GM03348 (cell line): ENCODE measurements around the gene FHAD1.

Experiments
- DNase-seq: peaks from one replicate; pipeline ENCODE4 v3.0.0; 2012; ENCODE audit warnings: low spot score

Gene FHAD1

DNA sequence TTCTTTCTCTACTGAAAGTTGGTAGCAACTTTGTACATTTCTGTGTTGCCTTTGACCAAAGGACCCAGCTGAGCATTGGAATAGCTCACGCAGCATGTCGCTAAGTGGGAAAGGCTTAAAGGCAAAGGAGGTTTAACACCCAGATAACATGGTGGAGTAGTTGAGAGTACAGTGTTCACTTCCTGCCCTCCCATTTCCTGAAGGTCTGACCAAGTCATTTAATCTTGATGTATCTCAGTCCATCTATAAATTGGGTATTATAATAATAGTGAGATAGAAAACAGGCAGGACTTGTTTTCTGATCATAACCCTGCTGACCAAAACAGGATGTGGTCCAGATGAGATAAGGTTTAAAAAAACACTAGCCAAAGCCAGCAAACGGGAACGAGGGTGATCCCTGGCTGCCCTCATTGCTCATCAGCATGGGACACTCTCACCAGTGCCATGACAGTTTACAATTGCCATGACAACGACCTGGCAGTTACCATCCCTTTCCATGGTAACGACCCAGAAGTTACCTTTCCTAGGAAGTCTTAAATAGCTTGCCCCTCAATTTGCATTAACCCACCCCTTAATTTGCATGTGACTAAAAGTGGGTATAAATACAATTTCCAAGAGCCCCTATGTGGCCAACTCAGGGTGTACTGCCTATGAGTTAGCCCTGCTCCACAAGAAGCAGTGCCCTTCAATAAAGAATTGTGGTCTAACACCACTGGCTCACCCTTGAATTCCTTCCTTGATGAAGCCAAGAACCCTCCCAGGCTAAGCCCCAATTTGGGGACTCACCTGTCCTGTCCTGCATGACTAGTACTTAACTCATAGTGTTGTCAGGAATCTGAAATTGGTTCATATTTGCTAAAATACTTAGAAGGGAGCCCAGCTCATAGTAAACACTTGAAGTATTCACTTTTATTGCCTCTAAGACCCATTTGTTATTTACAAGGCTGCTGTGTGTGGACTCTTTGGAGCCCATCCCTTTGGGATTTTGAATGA lies 28.4 kb upstream of the FHAD1 start:
- no peak for DNase-seq

DNA sequence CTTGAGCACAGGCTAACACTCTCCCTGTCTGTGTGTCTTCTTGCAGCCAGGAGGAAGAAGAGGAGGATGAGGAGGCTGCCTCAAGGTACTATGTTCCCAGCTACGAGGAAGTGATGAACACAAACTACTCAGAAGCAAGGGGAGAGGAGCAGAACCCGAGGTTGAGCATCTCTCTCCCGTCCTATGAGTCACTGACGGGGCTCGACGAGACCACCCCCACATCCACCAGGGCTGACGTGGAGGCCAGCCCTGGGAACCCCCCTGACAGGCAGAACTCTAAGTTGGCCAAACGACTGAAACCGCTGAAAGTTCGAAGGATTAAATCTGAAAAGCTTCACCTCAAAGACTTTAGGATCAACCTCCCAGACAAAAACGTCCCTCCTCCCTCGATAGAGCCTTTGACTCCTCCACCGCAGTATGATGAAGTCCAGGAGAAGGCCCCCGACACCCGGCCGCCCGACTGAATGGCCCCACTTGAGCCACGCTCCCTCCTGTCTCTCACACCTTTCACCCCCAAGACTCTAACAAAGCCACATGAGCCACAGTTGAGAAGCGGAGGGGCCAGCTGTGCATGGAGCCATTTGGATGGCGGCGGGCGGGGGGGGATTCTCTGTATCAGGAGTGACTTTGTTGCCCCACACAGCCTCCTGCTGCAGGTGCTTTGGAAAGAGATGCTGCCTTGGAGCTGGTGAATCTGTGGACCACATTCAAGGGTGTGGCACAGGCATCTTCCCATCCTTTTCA lies 27.6 kb upstream of the FHAD1 start:
- DNase-seq, result no peak

DNA sequence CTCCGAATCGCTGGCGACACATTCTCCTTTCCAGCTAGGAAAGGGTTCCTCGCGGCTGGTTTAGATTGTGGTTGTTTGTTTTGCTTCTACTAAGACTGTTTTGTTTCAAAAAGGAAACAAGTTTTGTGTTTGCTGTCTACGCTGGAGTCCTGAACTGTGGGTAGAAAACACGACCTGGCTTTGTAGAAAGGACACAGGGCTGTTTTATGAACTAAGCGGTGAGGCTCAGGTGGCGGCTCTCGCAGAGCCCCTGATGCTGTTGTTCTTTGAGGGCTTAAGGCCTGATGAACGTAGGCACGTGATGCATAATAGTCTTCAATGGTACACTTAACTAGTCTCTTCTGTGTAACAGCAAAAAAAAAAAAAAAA lies 27.0 kb upstream of the FHAD1 start:
- no peak for DNase-seq

DNA sequence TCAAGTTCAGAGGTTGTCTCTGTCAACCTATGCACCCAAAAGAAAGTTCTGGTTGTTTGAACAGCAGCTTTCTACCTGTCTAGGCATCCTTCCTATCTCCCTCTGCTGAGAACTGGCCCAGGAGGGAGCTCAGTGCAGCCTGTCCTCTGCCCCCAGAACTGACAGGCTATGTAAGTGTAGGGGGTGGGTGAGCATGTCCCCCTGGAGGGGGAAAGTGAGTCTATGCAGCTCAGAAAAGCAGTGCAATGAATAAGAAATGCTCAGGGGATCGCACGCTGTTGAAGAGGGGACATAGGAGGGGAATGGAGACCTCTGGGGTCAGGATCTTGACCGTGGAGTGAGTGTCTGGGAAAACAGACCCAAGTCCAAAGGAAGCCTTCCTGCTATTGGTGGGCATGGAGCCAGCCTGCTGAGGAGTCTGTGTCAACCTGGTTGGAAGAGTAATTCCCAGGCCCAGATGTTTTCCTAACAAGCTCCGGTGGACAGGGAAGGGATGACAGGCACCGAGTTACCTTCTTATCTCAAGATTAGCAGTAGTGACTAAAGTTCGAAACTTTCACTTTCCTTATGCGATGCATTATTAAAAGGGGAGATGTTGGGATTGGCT lies 26.1 kb upstream of the FHAD1 start:
- no peak for DNase-seq

DNA sequence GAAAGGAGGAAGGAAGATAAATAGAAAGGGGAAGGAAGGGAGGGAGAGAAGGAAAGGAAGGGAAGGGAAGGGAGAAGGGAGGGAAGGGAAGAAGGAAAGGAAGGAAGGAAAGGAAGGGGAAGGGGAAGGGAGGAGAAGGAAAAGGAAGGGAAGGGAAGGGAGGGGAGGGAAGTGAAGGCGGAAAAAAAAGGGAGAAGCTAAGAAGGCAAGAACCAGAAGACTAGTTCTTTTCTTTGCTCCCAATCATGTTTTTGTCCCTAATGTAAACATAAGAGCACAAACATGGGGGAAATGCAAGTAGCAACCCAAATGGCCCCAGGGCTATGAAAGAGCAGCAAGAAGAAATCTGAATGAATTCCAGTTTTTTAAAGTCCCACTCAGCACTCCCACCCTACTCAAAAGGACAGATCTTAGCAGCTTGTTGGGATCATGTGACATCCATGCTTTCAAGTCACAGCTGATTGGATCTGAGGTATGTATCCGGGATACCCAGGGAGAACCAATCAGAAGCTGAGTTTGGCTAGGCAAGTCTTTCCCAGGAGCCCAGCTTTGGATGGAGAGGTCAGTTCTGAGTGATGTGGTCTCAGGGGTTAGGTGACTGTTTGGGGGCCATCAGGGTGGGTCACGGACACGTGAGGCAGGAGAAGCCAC lies 24.2 kb upstream of the FHAD1 start:
- no peak for DNase-seq

DNA sequence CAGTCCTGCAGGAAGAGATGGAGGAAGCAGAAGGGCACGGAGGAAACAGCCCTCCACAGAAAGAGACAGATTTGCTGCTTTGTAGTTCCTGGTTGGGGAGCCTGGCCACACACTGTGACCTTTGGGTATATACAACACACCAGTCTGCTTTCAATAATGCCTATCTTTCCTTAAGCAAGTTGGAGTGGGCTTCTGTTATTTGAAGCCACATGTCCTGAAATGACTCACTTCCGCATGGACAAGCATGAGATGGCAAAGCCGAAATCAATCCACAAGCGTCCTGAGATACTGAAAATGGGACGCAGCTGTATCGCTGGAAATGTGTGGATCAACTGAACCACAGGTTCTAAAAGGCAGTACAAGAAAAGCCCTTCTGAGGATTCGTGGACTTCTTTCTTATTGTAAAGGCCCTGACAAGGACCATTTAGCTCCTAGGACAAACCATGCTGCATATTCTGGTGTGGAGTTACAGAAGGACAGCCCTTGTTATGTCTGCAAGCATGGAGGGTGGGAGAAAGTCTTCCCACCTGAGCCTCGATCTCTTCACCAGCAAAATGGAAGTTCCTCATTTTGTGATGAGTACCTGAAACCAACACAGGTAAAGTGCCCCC lies 22.7 kb upstream of the FHAD1 start:
- no peak for DNase-seq

DNA sequence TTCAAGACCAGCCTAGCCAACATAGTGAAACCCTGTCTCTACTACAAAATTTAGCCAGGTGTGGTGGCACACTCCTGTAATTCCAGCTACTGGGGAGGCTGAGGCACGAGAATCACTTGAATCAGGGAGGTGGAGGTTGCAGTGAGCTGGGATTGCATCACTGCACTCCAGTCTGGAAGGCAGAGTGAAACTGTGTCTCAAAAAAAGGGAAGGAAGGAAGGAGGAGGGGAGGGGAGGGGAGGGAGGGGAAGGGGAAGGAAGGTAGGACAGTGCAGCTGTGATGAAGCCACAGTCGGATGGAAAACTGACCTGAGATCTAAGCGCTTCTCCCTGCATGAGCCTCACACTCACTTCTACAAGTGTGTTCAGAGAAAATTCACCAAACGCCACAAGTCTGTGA lies 22.0 kb upstream of the FHAD1 start:
- no peak for DNase-seq

DNA sequence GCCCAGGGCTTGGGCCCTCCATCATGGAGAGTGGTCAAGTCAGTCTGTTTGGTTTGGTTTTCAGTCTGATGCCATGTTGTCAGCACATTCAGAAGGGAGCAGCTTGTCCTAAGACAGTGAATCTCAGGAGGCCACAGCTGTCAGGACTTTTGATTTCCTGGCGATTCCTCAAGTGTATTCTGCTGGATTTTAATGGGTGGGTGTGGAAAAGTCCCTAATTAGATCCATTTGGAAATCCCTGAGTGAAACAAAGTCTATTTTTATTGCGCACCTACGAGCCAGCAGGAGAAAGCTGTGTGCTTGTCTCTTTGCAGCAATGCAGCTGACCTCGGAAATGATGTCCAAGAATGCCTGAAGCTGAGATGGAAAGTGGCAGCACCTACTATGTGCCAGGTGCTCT lies 21.6 kb upstream of the FHAD1 start:
- no peak for DNase-seq

DNA sequence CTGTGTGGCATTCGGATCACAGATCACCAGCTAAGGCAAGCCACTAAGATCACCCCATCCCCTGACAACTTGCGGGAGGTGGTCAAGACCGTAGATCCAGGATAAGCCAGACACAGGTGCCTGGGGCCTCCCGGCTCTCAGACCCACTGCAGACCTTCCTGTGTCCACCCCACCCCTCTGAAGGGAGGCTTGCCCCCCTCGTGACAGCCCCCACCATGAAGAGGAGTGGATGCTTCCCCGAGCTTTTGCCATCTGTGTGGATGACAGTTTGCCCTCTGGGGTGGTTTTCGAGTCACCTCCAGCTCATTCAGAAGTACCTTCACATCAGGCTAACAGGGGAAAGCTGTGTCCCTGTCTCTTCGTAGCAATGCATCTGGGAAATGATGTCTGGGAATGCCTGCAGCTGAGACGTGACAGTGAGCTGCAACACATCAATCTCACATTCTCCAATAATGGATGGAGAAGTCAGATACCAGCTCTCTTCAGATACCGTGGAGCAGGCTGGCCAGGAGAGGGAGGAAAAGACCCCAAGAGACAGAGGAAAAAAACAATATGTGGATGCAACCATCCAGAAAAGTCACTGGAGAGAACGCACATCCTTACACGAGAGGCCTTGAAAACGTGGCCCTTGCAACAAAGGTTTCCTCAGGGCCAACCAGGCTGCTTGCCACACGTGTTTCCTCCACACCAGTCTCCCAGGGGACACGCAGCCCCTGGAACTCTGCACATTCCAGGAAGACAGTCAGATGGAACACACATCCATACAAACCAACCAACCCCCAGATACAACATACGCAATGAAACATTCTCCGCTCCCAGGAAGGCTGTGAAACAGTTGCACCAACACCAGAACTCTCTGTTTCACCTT lies 20.4 kb upstream of the FHAD1 start:
- no peak for DNase-seq

DNA sequence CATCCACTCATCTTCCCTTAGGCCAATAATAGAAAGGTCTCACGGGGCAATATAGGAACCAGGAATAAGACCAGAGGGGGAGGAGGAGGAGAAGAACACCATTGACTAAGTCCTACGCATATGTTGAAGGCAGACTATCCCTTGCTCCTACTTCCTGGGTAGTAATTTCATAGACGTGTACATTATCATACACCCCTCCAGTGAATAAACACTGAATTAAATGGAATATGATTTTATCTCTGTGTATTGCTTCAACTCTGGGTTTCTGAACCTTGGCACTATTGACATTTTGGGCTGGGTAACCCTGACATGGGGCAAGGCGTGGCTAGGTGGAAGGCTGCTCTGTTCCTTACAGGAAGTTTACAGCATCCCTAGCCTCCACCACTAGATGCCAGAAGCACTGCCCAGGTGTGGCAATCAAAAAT lies 17.3 kb upstream of the FHAD1 start:
- no peak for DNase-seq

DNA sequence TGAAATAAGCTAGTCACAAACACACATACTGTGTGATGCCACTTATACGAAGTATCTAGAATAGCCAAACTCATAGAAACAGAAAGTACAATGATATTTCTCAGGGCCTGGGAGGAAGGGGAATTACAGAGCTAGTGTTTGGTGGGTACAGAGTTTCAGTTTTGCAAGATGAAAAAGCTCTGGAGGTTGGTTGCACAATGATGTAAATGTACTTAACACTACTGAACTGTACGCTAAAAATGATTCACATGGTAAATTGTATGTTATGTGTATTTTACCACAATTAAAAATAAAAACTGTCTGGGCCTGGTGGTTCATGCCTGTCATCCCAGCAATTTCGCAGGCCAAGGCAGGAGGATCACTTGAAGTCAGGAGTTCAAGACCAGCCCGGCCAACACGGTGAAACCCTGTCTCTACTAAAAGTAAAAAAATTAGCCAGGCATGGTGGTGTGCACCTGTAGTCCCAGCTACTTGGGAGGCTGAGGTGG lies 15.3 kb upstream of the FHAD1 start:
- DNase-seq, result no peak

DNA sequence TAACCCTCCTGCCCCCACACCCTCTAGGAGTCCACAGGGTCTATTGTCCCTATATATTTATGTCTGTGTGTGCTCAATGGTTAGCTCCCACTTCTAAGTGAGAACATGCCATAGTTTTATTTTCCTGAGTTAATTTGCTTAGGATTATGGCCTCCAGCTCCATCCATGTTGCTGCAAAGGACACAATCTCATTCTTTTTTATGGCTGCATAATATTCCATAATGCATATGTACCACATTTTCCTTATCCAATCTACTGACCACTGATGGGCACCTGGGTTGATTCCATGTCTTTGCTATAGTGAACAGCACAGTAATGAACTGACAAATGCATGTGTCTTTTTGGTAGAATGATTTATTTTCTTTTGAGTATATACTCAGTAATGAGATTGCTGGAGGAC lies 13.3 kb upstream of the FHAD1 start:
- DNase-seq, result no peak

DNA sequence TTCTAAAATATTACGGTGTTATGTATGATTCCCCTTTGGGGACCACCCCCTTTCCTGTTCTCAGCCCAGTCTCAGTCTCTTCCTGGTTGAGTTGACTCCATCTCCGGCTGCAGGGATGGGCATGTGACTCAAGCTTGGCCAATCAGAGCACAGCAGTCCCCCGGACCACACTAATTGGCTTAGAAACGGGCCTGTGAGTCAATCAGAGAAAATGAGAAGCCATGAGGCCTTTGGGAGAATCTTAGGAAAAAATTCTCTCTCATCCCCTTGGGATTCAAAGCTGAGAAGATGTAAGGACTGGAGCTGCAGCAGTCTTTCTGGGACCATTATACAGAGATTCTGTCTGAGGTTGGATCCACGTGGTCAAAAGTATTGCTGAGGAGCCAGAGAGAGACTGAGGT lies 10.7 kb upstream of the FHAD1 start:
- DNase-seq, result peak; percentile 24

DNA sequence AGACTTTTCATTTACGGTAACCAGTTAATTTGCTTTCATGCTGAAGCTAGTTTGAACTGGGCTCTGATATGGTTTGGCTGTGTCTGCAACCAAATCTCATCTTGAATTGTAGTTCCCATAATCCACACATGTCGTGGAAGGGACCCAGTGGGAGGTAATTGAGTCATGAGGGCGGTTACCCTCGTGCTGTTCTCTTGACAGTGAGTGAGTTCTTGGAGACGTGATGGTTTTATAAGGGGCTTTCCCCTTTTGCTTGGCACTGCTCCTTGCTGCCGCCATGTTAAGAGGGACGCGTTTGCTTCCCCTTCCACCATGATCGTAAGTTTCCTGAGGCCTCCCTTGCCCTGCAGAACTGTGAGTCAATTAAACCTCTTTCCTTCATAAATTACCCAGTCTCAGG lies 10.3 kb upstream of the FHAD1 start:
- DNase-seq, result no peak

DNA sequence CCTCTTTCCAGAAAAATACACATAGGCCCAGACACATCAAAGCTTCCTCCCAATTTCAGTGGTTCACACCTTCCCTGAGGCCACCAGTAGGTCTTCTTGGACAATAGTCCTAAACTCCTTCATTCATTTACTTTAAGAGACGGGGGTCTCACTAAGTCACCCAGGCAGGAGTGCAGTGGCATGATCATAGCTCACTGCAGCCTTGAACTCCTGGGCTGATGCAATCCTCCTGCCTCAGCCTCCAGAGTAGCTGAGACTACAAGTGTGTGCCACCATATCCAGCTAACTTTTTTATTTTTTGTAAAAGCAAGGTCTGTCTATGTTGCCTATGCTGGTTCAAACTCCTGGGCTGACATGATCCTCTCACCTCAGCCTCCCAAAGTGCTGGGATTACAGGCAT lies 8.2 kb upstream of the FHAD1 start:
- DNase-seq, result no peak

DNA sequence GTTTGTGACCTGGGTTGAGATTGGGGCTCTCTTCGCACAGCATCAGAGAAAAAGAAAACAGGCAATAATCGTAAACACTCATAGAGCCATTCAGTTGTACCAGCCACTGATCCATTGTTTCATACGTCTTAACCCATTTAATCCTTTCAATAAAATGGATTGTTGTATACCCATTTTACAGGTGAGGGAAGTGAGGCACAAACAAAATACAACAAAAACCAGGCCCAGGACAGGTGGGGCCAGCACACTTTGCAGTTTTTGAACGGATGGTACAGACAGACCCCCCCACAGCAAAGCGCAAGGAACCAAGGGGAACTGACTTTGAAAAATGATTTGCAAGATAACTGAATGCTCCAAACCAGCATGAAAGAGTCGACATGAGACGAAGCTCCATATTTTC lies 4.3 kb upstream of the FHAD1 start:
- no peak for DNase-seq

DNA sequence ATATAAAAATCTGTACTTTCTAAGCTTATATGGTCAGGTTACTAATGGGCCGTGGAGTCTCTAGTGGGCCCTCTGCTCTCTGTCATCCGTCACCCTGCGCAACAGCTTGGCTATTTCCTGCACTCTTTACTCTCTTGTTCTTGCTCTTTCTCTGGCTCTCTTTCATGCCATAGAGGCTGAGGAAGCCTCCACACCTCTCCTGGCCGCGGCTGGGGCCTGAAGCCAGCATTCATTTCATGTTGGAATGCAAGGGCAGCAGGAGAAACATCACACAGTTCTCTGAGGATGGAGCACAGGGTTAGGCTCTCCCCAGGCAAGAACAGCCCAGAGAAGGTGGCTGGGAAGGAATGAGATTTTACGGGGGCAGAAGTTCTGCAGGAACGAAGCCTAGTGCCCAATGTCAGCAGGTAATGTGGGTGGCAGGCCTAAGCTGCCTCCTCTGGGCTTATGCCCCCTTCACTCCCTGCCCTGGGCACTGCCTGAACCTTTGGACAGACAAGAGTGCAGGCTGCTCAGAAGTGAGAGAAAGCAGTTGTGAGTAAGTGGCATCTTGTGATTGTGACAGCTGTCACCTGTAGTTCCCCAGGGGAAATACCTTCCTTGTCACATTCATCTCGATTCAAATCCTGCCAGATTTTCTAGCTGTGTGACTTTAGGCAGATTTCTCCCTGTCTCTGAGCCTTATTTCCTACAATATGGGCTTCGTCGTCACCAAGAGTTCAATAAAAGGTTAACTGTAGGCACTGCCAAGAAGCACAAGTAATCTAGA lies 3.6 kb upstream of the FHAD1 start:
- DNase-seq, result no peak

DNA sequence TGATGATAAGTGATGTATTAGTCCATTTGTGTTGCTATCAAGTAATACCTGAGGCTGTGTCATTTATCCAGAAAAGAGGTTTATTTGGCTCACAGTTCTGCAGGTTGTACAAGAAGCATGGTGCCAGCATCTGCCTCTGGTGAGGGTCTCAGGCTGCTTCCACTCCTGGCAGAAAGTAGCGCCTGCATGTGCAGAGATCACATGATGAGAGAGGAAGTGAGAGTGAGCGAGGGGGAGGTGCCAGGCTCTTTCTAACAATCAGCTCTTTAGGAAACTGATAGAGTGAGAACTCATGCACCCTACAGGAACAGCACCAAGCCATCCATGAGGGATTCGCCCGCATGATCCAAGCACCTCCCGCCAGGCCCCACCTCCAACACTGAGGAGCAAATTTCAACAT lies 2.2 kb upstream of the FHAD1 start:
- DNase-seq, result no peak

DNA sequence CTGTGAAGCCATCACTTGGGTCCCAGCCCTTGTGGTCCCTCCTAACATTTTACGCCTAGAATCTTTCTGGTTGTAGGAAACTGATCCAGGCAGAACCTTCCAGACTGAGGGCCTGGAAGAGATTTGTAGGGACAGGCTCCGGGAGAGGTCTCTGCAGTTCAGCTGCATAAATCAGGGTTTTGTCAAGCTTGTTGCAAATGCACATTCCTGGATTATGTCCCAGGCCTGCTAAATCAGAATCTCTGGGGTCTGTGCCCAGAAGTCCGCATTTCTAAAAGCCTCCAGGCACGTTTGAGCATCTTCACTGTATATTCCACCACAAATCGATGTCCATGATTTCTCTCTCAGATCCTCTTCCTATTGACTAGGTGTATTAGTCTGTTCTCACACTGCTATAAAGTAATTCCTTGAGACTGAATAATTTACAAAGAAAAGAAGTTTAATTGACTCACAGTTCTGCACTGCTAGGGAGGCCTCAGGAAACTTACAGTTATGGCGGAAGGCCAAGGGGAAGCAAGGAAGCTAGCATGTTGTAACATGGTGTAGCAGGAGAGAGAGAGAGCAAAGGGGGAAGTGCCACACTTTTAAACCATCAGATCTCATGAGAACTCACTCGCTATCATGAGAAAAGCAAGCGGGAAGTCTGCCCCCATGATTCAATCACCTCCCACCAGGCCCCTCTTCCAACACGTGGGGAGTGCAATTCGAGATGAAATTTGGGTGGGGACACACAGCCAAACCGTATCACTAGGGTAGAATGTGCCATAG lies 1.2 kb upstream of the FHAD1 start:
- peak; percentile 28 for DNase-seq
